HG02870 (cell line): Measurements from ENCODE around the gene HELB.

Source experiments
- ATAC-seq: cut with Tn5 transposase; IDR thresholded peaks from one replicate; pipeline ENCODE4 v1.9.1; 2021; ENCODE audit warnings: mild to moderate bottlenecking, moderate library complexity; ENCODE audit not compliant: unreplicated experiment

HELB gene

DNA sequence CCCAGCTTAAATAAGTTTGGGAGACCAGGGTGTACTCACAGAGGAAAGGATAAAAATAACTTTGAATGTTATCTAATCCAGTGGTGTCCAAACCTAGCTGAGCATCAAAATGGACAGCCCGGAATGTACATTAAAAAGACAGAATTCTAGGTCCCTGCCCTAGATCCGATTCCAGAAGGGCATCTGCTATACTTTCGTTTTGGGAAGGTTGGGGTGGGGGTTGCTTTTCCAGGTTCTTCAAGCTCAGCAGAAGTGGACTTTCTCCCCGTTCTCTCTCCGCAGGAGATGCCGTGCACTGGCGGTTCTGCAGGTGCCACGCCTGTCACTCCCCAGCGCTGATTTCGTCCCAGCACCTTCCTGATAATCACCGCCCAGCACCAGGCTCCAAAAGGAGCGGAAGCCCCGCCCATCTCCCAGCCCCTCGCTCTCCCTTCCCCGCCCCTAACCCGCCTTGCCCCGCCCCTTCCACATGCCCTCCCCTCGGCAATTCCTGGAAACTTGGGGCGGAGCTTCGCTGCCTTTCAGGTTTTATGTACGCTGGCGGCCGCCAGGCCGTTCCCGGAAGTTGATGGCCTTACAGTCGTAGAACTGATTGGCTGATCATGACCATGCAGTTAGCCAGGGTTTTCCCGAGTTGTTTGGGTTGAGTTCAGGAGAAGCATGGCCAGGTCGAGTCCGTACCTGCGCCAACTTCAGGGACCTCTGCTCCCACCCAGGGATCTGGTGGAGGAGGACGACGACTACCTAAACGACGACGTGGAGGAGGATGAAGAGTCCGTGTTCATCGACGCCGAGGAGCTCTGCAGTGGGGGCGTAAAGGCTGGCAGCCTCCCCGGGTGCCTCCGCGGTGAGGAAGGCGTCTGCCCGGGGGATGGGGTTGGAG, at the start of gene HELB:
Gene HELB (plus strand): TSS at position 550 of the 883 bp plus-strand sequence. CDS start 111 bp downstream, at position 661.
- ATAC-seq: peak; percentile 94

DNA sequence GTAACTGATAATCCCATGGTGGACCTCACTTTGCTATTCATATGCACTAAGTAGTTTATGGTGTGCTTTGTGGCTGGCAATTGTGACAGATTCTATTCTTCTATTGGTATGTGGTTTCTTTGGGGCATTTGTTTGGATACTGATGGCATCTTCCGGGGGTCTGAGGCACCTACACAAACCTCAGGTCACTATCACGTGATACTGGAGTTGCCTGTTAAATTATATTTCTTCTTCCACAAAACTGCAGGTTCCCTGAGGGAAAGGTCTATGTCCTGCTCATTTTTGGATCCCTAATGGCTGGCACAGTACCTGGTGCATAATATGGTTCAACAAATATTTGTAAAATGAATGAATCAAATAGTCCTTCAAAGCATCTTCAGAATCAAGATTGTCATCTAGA, 49.5 kb upstream of the HELB start:
- ATAC-seq: no peak

DNA sequence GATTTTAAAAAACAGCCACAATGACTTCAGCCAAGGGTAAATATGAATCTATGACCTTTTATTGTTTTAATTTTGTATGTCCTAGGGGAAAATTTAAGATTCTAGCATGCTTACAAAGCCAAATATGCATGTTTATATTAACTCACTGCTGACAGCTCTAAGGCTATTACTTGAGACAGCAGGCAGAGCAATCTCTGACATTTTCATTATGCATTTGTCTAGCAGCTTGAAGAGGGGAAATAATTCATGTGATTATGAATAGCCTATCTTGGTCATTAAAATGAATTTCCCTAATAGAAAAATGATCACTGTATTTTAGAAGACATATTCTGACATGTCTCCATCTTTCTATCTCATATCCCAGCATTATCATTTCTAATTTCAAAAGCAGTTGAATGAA, 46.6 kb upstream of the HELB start:
- ATAC-seq: no peak

DNA sequence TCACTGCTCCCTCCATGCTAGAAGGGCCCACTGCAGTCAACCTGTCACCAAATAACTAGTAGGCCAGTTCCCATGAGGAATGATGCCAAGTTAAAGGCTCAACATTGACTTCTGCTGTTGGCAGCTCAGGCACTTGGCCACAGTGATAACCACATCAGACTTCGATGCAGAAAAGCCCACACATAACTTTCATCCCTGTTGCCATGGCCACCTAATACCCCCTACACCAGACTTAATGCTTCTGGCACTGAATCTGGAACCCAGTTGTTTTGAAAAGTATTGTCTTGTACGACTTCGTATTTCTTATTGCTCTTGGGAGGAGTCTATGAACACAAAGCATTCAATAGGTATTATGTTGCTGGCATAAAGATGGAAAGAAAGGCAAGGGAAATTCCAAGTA, 44.3 kb upstream of the HELB start:
- no peak for ATAC-seq

DNA sequence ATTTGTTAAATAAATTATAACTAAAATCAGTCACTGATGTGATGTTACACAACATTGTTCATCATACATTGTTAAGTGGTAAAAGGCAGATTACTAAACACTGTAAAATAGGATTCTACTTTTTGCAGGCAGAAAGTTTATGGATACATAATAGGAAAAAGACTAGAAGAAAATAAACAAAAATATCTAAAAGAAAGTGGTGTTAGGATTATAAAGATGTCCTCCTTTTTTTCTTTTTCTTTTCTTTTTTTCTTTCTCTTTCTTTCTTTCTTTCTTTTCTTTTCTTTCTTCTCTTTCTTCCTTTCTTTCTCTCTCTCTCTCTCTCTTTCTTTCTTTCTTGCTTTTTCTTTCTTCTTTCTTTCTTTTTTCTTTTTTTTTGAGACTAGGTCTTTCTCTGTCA, 39.6 kb upstream of the HELB start:
- ATAC-seq: no peak

DNA sequence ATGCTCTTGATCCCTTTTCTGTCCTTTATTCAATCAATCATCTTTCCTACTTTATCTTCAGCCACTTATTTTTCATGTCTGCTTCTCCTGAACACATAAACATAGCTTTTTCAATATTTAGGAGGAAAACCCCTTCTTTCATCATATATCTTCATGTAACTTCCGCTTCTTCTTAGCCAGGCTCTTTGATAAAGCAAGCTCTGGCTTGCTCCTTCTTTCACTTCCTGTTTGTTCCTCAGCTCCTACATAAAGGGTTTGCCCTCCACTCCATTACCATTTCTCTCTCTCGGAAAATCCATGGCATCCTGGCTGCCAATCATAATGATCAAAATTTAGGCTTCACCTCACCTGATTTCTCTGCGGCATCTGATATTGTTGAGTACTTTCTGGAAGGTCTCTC, 33.7 kb upstream of the HELB start:
- no peak for ATAC-seq

DNA sequence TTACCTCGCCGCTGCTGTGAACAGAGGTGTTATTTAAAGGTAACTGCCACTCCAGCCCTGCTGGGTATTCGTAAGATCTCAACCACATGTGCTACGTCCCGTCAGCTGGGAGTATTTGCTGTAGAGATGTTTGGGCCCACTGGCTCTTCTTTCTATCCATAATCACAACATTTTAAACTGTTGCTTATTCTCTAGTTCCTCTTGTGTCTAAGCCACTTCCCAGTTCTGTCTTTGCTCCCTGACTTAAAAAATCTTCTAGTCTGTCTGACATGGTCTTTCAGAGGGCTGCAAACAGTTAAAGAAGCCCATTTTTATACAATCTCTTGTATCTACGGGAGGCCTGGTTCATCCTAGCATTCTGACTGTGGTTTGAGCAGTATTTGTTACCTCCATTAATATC, 33.2 kb upstream of the HELB start:
- no peak for ATAC-seq

DNA sequence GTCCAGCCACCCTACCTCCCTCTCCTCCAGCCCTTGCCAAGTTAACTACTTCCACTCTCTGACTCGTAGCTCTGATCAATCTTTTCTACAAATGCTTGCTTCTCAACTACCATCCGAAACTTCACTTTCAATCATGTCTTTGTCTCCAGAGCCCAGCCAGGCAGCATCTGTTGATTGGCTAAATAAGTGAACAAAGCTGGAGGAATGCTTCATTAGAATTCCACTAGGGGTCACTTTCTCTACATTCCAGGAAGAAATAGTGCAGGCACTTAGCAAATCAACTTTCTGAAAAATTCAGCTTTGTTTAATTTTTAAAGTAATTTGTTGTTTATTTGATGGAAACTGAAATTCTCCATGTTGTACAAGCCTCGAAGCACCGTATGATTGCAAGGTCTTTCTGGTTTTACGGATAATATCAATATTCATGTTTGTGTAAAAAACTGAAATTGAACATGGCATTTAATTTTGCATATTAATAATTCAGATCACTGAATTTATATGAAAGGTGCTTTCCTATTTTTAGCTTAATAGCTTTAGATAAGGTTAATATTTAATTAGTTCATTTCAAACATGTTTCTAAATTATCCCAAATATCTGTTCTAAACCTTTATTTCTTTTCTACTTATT, 32.4 kb upstream of the HELB start:
- no peak for ATAC-seq

DNA sequence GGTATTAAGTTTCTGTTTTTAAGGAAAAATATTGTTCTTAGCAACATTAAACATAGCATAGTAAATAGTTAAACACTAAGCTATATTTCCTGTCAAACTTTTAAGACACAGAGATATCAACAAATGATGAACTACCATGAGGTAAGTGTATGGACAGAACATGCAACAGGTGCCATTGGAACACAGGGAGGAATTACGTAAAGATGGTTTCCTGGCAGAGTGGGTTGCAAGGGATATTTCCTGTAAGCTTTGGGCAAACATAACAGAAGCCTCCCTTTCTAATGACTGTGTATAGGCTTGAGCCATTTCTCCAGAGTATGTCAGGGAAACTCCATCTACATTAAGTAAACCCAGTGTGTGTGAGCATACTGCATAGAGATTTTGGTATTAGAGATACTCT, 31.7 kb upstream of the HELB start:
- ATAC-seq: no peak

DNA sequence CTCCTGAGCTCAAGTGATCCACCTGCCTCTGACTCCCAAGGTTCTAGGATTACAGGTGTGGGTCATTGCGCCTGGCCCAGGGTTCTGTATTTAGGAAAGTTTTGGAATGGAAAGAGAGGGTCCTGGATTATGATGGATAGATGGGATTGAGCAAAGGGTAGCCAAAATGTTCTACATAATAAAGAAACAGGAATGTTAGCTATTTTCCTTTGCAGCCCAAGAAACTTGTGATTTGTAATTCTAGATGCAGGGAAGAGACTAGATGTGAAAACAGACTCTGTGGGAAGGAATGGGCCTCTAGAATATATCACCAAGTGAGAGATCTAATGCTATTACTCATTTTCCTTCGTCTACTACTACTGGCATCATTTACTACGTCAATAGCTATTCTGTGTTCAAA, 29.6 kb upstream of the HELB start:
- ATAC-seq: no peak

DNA sequence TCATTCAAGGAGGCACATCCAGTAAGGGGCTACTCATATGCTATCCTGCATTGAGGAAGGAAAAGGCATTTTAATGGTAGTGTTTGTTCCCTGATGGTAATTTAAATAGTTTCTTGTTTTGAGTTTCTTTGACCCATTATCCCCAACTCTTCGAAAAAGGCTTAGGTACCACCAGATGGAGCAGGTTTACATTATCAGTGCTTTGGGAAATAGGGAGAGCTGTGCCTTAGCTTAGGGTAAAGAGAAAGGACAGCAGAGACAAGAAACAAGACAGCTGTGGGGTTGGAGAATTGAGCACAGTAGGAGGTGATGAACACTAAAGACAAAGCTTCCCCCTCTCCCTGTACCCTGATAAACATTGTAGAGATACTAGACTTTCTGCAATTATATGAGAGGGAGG, 29.1 kb upstream of the HELB start:
- ATAC-seq: no peak

DNA sequence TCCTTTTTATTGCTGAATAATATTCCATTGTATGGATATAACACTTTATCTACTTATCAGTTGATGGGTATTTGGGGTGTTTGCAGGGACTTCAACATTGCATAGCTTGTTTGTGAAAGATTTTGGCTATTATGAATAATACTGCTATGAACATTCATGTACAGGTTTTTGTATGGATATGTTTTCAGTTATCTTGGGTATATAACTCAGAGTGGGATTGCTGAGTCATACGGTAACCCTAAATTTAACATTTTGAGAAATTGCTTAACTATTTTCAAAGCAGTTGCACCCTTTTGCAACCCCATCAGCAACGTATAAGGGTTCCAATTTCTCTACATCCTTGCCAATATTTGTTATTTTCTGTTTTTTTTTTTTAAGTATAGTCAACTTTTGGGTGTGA, 27.3 kb upstream of the HELB start:
- ATAC-seq: peak; percentile 65

DNA sequence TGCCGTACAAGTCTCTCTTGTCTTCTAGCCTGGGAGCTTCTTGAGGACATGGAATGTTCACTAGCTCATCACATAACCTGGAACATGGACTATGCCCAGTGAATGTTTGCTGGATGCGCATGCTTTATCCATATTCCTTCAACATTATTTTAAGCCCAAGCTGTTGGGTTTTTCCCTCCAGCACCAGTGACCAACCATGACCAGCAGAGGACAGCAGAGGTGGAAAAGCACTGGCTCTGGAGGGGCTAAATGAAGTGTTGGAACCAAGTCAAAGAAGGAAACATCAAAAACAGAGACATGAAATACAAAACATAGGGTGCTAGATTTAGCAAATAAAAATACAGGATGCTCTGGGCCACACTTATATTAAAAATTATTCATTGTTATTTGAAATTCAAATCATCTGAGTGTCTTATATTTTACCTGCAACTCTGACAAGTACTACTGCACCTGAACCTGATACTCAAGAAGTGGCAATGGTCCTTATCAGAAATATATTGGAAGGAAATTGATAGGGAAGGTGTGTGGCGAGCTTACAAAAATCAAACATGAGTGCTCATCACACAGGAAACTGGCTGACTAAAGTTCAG, 23.1 kb upstream of the HELB start:
- ATAC-seq: no peak

DNA sequence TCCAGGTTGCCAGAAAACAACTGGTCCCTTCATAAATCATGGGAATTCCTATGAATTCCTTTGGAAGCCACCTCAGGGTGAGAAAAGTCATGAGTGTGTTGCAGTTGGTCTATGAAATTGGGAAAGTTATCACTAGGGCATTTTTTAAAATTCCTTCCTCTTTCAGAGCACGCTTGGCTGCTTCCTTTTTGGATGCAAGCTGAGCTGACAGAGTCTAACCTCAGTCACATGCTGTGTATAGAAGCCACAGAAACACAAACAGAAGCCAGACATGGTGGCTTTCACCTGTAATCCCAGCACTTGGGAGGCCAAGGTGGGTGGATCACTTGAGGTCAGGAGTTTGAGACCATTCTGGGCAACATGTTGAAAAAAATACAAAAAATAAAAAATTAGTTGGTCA, 21.7 kb upstream of the HELB start:
- ATAC-seq: no peak

DNA sequence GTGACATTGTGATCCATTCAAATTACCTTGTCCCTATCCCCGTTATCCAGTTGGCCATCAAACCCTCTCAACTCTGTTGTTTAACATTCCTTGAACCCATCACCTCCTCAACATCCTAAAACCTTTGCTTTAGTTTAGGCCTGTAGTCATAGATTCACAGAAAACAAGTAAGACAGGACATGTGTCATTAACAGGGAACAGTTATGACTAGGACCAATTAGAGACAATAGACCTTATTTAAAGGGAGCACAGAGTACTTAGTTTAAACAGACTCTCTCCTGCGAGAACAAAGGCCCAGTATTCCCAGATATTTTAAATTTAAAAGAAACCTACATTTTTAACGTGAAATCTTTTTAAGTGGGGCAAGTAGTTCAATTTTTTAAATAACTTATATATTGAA, 20.0 kb upstream of the HELB start:
- ATAC-seq: no peak

DNA sequence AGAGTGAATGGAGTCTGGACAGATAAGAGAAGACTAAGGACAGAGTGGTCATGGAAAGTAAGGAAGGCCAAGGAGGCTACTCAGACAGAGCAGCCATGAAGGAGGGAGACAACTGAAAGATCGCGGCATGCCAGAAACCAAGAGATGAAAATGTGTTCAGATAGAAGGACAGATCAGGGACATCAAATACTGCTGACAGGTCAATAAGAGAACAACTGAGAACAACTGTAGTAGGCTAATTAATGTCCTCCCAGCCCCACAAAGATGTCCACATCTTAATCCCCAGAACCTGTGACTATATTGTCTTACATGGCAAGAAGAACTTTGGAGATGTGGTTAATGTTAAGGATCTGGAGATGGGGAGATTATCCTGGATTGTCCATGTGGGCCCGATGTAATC, 15.0 kb upstream of the HELB start:
- ATAC-seq: no peak

DNA sequence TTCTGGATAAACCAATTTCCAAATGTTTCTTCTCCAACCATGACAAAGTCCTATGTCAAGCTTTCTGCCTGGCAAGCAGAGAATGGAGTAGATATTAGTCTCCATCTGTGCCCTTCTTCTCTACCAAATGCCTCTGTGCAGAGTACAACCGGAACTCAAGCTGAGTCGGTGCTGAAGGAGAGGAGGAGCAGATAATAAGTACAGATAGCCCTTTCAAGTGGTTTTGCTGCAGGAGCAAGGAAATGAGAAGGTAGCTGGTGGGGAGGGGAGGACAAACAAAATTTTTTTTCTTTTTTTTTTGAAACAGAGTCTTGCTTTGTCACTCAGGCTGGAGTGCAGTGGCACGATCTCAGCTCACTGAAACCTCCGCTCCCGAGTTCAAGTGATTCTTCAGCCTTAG, 14.2 kb upstream of the HELB start:
- ATAC-seq: no peak

DNA sequence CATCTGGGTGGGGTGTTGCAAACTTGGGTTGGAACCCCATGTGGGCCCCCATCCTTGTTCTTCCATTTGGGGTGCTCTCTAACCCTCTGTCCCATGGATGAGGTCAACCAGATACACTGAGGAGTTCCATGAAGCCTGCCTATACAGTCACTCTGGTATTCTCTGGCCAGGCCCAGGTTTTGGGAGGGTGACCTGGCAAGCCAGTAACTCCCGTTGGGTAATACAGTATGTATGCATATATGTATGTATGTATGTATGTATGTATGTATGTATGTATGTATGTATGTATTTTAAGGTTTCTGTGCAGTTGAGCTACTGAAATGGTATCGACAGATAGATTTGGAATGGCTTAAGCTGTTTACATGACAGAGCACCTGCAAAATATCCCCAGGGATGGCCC, 12.8 kb upstream of the HELB start:
- no peak for ATAC-seq

DNA sequence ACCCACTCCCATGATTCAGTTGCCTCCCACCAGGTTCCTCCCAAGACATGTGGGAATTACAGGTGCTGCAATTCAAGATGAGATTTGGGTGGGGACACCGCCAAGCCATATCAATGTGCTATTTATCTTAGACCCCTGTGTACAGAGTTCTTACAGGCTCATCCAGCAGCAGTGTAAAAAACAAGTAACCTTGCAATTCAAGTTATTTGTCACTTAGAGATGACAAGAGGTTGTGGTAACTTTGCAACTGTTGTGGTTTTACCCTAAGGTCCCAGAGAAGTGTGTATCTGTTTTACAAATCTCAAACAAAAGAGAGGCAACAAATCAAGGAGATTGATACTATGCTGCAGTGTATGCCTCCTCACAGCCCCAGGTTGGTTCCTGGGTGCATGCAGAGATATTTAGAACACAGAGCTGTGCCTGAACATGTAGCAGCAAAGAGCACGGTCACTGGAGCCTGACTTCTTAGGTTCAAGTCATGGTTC, 11.5 kb upstream of the HELB start:
- peak; percentile 47 for ATAC-seq

DNA sequence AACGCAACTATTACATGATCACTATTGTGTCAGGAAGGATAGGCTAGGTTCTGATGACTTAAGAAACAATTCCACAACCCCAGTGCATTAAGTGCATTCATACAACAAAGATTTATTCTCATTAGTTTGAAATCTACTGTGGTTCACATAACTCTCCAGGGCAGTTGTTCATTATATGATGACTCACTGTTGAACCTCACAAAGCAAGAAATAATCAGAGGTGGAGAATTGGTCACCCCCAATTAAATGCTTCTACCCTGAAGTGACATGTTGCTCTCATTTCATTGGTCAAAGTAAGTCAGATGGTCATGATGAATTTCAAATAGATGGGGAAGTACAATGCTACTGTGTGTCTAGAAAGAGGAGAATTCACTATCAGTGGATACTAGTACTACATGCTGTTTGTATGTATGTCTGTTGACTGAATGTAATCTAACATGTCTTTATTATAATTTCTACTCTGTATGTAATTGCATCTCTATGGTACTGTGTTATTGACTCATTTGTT, 6.1 kb upstream of the HELB start:
- ATAC-seq: no peak

DNA sequence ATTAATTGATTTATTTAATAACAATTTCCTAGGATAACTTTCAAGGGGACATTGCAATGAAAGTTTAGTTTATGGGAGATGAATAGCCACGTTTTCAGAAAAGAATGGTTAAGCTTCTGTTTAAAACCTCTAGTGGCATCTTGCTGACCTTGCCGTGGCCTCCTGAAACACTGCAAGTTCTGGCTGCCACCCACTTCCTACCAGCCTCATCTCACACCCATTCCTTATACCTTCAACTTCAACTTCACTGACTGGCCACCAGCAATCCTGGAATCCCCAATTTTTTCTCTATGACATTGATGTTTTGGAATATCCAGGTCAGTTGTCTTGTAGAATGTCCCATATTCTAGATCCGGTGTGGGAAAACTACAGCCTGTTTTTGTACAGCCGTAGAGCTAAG, 5.2 kb upstream of the HELB start:
- no peak for ATAC-seq

DNA sequence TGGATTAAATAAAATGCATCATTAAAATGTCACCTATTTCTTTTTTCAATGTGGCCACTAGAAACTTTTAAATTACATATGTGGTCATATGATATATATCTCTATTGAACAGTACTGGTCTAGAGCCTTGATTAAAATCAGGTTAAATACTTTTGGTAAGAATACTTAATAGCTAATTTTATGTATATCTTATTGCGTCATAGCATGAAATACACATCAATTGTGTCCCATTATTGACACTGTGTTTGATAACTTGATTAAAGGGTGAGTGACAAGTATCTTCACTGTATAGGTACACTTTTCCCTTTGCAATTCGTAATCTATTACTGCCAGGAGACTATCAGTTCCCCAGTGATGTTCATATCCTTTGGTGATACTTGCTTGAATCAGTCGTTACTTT, 4.4 kb upstream of the HELB start:
- no peak for ATAC-seq
